HG03558 (cell line): ENCODE measurements around the gene SRPRB.

ENCODE experiments used
- ATAC-seq: cut with Tn5 transposase; IDR thresholded peaks from one replicate; pipeline ENCODE4 v1.9.1; 2021; ENCODE audit warnings: moderate number of reproducible peaks; ENCODE audit not compliant: unreplicated experiment; ENCODE audit errors: extremely low read depth

SRPRB gene

DNA sequence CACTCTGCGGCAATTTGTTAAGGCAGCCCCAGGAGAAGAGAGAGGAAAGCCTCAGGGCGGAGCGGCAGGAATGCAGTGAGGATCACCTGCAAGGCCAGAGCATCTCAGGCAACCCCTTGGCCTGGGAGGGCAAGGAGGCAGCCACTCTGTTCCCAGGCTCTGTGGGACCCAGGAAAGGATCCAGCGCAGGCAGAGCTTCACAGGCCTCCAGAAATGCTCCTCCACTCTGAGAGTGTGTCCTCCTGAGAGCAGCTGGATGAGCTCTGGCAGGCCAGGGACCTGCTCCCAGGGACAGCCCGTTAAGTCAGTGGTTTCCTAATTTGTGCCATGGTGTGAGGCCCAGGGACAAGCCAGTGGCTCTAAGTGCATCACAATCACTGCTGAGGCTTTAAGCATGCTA lies 54.9 kb downstream of the SRPRB start:
- ATAC-seq, result no peak

DNA sequence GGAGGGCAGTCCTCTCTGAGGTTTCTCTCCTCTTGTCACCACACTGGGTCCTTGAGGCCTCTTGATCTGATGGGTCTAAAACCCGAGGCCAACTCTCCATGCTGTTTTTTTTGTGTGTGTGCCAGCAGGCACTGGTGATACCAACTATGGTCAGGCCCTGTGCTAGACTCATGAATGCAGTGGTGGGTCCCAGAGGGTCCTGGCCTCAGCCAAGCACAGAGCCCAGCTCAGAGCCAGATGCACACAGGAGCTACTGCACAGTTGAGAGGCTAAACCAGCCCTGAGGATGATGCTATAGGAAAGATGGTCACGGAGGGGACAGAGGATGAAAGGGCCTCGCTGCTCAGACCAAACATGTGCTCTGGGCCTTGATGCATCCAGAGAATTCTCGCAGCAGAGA lies 56.5 kb downstream of the SRPRB start:
- ATAC-seq, result no peak

DNA sequence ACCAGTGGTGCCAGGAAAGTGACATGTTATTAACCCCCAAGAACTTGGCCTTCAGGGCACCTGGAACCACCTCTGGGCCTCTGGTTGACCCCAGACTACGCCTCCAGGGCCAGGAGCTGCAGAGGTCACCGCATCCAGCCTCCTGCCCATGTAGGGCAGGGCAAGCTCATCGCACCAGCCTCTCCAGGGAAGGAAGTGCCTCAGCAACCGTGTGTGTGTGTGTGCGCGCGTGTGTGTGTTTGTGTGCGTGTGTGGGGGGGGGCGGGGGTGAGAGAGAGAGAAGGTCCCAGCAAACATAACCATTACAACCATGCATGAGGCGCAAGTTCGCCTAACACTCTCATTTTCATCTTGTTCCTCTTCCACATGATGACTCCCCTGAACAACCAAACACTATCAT lies 58.3 kb downstream of the SRPRB start:
- no peak for ATAC-seq

GRCh38 chr3:133864616-133865015 lies 59.0 kb downstream of the SRPRB start:
- ATAC-seq, result no peak

- no peak for ATAC-seq
Measured at GRCh38 chr3:133865136-133865855, 59.7 kb downstream of the SRPRB start.

DNA sequence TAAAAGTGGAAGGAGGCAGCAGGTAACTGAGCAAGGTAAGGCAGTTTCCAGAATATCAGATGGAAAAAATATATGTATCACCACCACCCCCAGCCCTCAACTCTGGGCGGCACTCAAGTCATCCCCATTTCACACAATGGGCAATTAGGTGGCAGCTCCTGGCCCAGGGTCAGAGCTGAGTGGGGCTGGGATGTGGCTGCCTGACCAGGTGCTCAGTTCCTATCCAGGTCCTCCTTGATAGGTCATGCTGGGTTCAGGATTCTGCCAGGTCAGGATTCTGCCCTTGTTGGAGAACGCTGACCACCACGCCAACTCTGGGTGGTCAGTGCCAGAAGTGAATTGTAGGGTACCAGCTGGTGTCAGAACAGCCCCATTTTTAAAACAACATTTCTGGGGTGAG lies 60.5 kb downstream of the SRPRB start:
- ATAC-seq, result no peak

DNA sequence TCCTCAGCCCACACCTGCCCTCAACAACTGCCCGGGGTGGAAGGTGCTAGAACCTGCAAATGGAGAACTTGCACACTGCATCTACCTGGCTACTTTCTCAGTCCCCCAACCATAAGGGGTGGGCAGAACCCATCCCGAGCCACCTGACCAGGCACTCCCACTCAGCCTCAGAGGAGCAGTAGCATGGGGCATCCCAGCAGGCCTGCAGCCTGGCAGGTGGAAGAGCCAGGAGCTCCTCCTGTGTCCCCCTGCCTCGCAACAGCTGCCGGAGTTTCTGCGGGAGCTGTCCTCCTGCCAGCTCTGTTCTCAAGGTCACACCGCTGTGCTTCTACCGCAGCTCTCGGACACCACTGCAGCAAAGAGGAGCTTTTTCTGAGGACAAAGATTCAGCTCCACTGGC lies 62.6 kb downstream of the SRPRB start:
- no peak for ATAC-seq

DNA sequence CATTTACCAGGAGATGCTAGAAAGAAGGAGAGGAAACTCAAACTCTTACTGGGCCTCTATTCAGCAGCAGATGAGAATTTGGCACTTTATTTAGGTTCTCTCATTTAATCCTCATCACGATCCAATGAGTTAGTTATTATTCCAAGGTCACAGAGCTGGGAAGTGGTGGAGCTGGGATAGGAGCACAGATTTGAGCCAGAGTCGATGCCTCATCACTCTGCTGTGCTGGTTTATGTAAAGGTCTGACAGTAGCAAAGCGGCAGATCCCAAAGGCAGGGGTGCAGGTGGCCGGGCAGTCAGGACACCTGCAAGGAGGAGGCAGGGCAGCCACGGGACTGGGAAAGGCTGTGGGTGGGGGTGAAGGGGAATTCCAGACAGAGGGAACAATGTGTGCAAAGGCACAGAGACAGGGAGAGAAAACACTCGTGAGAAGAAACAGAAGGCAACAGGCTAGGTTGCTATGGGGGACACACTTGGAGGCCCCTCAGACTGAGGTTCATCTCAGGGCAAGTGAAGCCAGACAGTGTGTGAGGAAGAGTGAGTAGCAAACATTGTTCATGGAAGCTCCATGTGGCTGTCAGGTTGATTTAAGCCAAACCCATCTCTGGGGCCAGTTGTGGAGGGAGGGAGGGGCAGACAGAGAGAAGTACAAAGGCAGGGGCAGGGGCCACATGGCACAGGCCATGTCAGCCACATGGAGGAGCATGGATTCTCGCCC lies 63.3 kb downstream of the SRPRB start:
- ATAC-seq, result no peak

DNA sequence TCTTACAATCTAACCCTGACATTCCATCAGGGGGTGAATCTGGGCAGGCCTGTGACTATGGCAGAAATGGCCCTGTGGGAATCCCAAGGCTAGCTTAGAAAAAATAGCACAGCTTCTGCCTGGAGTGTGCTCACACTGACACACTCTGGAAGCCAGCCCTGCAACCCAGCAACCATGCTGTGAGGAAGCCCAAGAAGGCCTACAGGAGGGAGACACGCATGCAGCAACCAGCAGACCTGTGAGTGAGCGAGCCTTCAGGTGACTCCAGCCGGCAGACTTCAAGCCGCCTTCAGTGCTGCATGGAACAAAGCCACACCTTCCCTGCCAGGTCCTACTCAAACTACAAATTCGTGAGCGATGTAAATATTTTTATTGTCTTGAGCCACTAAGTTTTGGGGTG lies 64.0 kb downstream of the SRPRB start:
- no peak for ATAC-seq

DNA sequence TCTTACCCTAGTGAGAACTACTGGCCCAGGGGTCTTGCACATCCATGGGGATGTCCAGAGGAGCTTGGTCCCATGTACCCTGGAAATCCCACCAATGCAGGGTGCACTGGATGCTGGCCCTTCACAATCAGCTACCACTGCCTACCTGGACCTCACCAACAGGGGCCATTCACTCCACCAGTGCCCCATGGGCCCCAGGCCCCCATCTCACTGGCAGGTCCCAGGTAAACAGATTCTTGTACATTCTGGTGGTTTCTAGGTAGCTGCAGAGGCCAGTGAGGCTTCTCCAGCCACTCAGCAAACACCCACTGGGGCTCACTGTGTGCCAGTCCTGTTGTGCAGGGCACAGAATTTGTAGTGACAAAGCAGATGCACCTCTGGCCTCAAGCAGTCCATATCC lies 65.2 kb downstream of the SRPRB start:
- ATAC-seq, result no peak
